Tibial nerve (tissue), 4 donors: ENCODE measurements around the gene SDHAF2. TPM values are rescaled to one million over a fixed set of nuclear protein-coding genes. Genes with fewer than 3 reads are reported as not detected.

Source experiments
- DNase-seq, 2 donors: peaks; one replicate each; pipeline ENCODE4 v3.0.0-alpha.2; 2019; ENCODE audit warnings: low spot score in 2 of 2
- H3K27ac ChIP-seq, 4 donors: fragments of 200-600 bp; sonication (generic) in 3 of 4; one replicate each; pipeline ENCODE4 v1.5.1; 2017 to 2019; ENCODE audit warnings: mild to moderate bottlenecking in 1 of 4
- H3K27me3 ChIP-seq, 2 donors: fragments of 200-600 bp; sonication (generic) in 1 of 2; one replicate each; pipeline versions ENCODE4 v1.5.1 to v1.6.0; 2017 to 2019
- H3K36me3 ChIP-seq, 3 donors: fragments of 200-600 bp; sonication (generic); one replicate each; pipeline ENCODE4 v1.5.1; 2018 to 2019
- H3K4me1 ChIP-seq, 4 donors: fragments of 200-600 bp; sonication (generic) in 3 of 4; one replicate each; pipeline ENCODE4 v1.5.1; 2017 to 2019
- H3K4me3 ChIP-seq, 4 donors: fragments of 200-600 bp; sonication (generic) in 3 of 4; one replicate each; pipeline ENCODE4 v1.5.1; 2017 to 2019; ENCODE audit warnings: mild to moderate bottlenecking in 1 of 4, moderate library complexity in 1 of 4
- H3K9me3 ChIP-seq, 4 donors: fragments of 200-600 bp; sonication (generic) in 3 of 4; one replicate each; pipeline ENCODE4 v1.5.1; 2017 to 2019
- CTCF ChIP-seq, 5 experiments: fragments of 200-600 bp in 3 of 5; fragments of 450-650 bp in 2 of 5; sonication (generic) in 3 of 5; IDR thresholded peaks; one replicate each; pipeline ENCODE4 v1.5.1; 2016 to 2019; ENCODE audit warnings: antibody characterized with exemption in 5 of 5, mild to moderate bottlenecking in 3 of 5, moderate library complexity in 2 of 5
- EP300 ChIP-seq, 2 donors: sonication (generic); formaldehyde crosslinking; IDR thresholded peaks; one replicate each; pipeline ENCODE4 v1.6.1; 2017; ENCODE audit warnings: antibody characterized with exemption in 2 of 2, mild to moderate bottlenecking in 1 of 2
- POLR2A ChIP-seq, 2 donors: fragments of 450-650 bp; IDR thresholded peaks; one replicate each; pipeline ENCODE4 v1.6.1; 2017; ENCODE audit warnings: antibody characterized with exemption in 2 of 2, mild to moderate bottlenecking in 2 of 2, moderate library complexity in 2 of 2
- WGBS, 2 donors: methylation state at CpG; one replicate each; pipeline ENCODE4 v1.1.5; 2018; 5-methylcytosine and 5-hydroxymethylcytosine counted together
- total RNA-seq, 4 donors: library from RNA; depleted of rRNA; stranded (reverse); fragments of >200 nt; gene quantifications; one replicate each; pipeline ENCODE4 v1.1.0, GENCODE V29; 2016

The SDHAF2 gene
- total RNA-seq, 4 donors from 2014 or later, result 26.4 to 88.1 (median 70.3) TPM

GRCh38 chr11:61448552-61448927, 18.6 kb downstream of the SDHAF2 start:
- peaks cover 0 to 88% (median 0%) of the 10 kb centered on the region in 3 donors for H3K36me3 ChIP-seq
- TF ChIP-seq POLR2A (IDR thresholded peaks at IDR 0.05) (no peak), EP300 (IDR thresholded peaks at IDR 0.05) (no peak), CTCF (IDR thresholded peaks at IDR 0.05) (no peak)

GRCh38 chr11:61452825-61453224, 22.9 kb downstream of the SDHAF2 start:
- H3K27ac ChIP-seq, result no peak overlapping the region
- TF ChIP-seq CTCF (IDR thresholded peaks at IDR 0.05) (no peak), EP300 (IDR thresholded peaks at IDR 0.05) (no peak), POLR2A (IDR thresholded peaks at IDR 0.05) (no peak)
- peaks cover 0 to 72% (median 0%) of the 10 kb centered on the region in 3 donors for H3K36me3 ChIP-seq
- DNase-seq, result no peak
- no peaks in the 10 kb centered on the region for H3K27me3 ChIP-seq
- no peak overlapping the region for H3K4me3 ChIP-seq
- no peaks in the 10 kb centered on the region for H3K9me3 ChIP-seq
- peaks cover 0 to 18% (median 0%) of the 10 kb centered on the region in 4 donors for H3K4me1 ChIP-seq
- WGBS, 2 donors, result 95 to 98% methylated on average over 2 of the region's 2 CpGs

More at GRCh38 chr11:61448552-61448927, 18.6 kb downstream of the SDHAF2 start:
- Histone ChIP-seq H3K27ac (peak overlapping the region in 1 of 4 donors; percentile 38), H3K4me1 (peaks cover 0 to 20% (median 3%) of the 10 kb centered on the region in 4 donors), H3K4me3 (no peak overlapping the region), H3K27me3 (no peaks in the 10 kb centered on the region), H3K9me3 (no peaks in the 10 kb centered on the region)
- WGBS, 2 donors, result 79 to 83% methylated on average over 7 of the region's 7 CpGs
- DNase-seq, result no peak

- no peak overlapping the region for H3K4me3 ChIP-seq
- H3K27me3 ChIP-seq, result no peaks in the 10 kb centered on the region
- H3K27ac ChIP-seq, result no peak overlapping the region
- 55 to 59% methylated on average over 3 of the region's 3 CpGs for WGBS, 2 donors
- no peak for DNase-seq
- peaks cover 0 to 63% (median 0%) of the 10 kb centered on the region in 3 donors for H3K36me3 ChIP-seq
- H3K9me3 ChIP-seq, result no peaks in the 10 kb centered on the region
- TF ChIP-seq POLR2A (IDR thresholded peaks at IDR 0.05) (no peak), CTCF (IDR thresholded peaks at IDR 0.05) (no peak), EP300 (IDR thresholded peaks at IDR 0.05) (no peak)
- peaks cover 0 to 14% (median 0%) of the 10 kb centered on the region in 4 donors for H3K4me1 ChIP-seq
These were observed 23.8 kb downstream of the SDHAF2 start for GRCh38 chr11:61453695-61454094.

GRCh38 chr11:61454520-61454919, 24.6 kb downstream of the SDHAF2 start:
- Histone ChIP-seq H3K9me3 (no peaks in the 10 kb centered on the region), H3K36me3 (peaks cover 0 to 55% (median 0%) of the 10 kb centered on the region in 3 donors), H3K4me1 (peaks cover 0 to 14% (median 0%) of the 10 kb centered on the region in 4 donors), H3K27me3 (no peaks in the 10 kb centered on the region), H3K4me3 (no peak overlapping the region), H3K27ac (no peak overlapping the region)
- TF ChIP-seq EP300 (IDR thresholded peaks at IDR 0.05), result no peak
- TF ChIP-seq CTCF (IDR thresholded peaks at IDR 0.05), result no peak
- TF ChIP-seq POLR2A (IDR thresholded peaks at IDR 0.05), result no peak
- 76 to 86% methylated on average over 7 of the region's 7 CpGs for WGBS, 2 donors
- no peak for DNase-seq

- TF ChIP-seq EP300 (IDR thresholded peaks at IDR 0.05) (no peak), POLR2A (IDR thresholded peaks at IDR 0.05) (no peak), CTCF (IDR thresholded peaks at IDR 0.05) (no peak)
- H3K9me3 ChIP-seq, result no peaks in the 10 kb centered on the region
- peaks cover 0 to 12% (median 0%) of the 10 kb centered on the region in 4 donors for H3K4me1 ChIP-seq
- no peak overlapping the region for H3K27ac ChIP-seq
- H3K4me3 ChIP-seq, result no peak overlapping the region
- no peaks in the 10 kb centered on the region for H3K27me3 ChIP-seq
- DNase-seq, result peak; percentile 18 to 40
- peaks cover 0 to 23% (median 0%) of the 10 kb centered on the region in 3 donors for H3K36me3 ChIP-seq
- 74 to 79% methylated on average over 3 of the region's 3 CpGs for WGBS, 2 donors
These were observed 30.6 kb downstream of the SDHAF2 start for GRCh38 chr11:61460474-61460881.
